GM18508 (cell line): Measurements from ENCODE around the gene SECTM1.

Experiments used
- ATAC-seq: cut with Tn5 transposase; IDR thresholded peaks from one replicate; pipeline ENCODE4 v1.9.1; 2021; ENCODE audit warnings: moderate number of reproducible peaks; ENCODE audit not compliant: insufficient read depth, unreplicated experiment

The SECTM1 gene

GRCh38 chr17:82318772-82319606 is 14.6 kb downstream of the SECTM1 start:
- ATAC-seq, result no peak

GRCh38 chr17:82318169-82318498 is 15.4 kb downstream of the SECTM1 start:
- no peak for ATAC-seq

GRCh38 chr17:82317394-82318168 is 16.0 kb downstream of the SECTM1 start, which contains the start of gene CD7:
Gene CD7 (minus strand): TSS chr17:82317608. CDS start chr17:82317495, 113 bp downstream.
- no peak for ATAC-seq

- ATAC-seq, result no peak
Measured at GRCh38 chr17:82316651-82317393, 16.7 kb downstream of the SECTM1 start.

GRCh38 chr17:82315703-82316358 is 17.7 kb downstream of the SECTM1 start:
- ATAC-seq, result no peak

GRCh38 chr17:82314727-82315605 is 18.6 kb downstream of the SECTM1 start:
- ATAC-seq, result no peak

GRCh38 chr17:82314012-82314726 is 19.4 kb downstream of the SECTM1 start:
- ATAC-seq, result no peak

- no peak for ATAC-seq
Measured at GRCh38 chr17:82313195-82314011, 20.2 kb downstream of the SECTM1 start.

GRCh38 chr17:82311971-82312370 is 21.6 kb downstream of the SECTM1 start:
- no peak for ATAC-seq

GRCh38 chr17:82310877-82311276 is 22.7 kb downstream of the SECTM1 start:
- no peak for ATAC-seq

- ATAC-seq, result no peak
Measured at GRCh38 chr17:82309656-82310570, 23.7 kb downstream of the SECTM1 start.

- no peak for ATAC-seq
Measured at GRCh38 chr17:82305727-82306300, 27.8 kb downstream of the SECTM1 start.

- no peak for ATAC-seq
Measured at GRCh38 chr17:82304826-82305726, 28.5 kb downstream of the SECTM1 start.

GRCh38 chr17:82303944-82304808 is 29.4 kb downstream of the SECTM1 start:
- no peak for ATAC-seq
